Body of pancreas (tissue), 4 donors: ENCODE measurements around the gene ZNF519.
A peak's percentile ranks its signal among the peaks of the same experiment; 100 is the strongest.

Experiments used
- POLR2A ChIP-seq, 3 donors: fragments of 450-650 bp; IDR thresholded peaks; one replicate each; pipeline ENCODE4 v1.6.1; 2016; ENCODE audit warnings: antibody characterized with exemption in 3 of 3, mild to moderate bottlenecking in 2 of 3
- TF ChIP-seq, protein P1 (sequence below), 7 experiments: fragments of 450-650 bp in 4 of 7; fragments of 200-600 bp in 3 of 7; sonication (generic) in 3 of 7; IDR thresholded peaks; one replicate each; pipeline ENCODE4 v1.5.1; 2016 to 2019; ENCODE audit warnings: antibody characterized with exemption in 7 of 7

DNA sequence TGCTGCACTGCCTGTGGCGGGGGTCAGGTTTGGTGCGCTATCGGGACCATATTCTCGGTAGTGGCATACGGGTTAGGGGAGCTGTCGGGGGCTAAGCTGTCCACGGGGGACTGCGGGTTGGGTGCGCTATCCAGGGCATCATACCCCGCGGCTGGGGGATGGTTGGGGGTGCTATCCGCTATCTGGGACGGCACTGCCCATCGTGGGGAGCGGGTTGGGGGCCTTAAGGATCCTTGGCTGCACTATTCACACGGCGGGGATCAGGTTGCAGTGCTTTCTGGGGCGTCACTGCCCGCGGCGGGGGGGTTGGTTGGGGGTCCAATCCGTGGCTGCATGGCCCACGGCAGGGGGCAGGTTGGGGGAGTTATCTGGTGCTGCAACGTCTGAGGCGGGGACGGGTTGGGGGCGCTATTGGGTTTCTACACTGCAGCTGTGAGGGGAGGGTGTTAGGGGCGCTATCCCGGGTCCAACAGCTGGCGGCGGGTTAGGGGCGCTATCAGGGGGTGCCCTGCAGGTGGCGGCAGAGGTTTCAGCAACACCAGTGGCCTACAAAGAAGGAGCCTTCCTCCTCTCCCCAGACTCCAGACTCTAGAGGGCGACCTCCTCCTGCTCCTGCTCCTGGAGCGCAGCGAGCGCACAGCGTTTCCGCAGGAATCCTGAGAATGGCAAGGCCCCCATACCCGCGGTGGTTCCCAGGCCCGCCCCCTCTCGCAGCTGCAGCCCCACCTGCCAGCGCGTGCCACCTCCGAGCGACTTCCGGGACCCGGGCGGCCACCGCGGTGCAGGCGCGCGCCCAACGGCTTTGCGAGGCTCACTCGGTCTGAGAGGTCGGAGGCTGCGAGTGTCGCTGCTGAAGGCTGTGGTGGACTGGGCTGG, 46.3 kb upstream of the ZNF519 start:
- peak in 2 of 3 donors; percentile 56 to 64 for TF ChIP-seq POLR2A (IDR thresholded peaks at IDR 0.05)
- TF ChIP-seq, protein P1, sequence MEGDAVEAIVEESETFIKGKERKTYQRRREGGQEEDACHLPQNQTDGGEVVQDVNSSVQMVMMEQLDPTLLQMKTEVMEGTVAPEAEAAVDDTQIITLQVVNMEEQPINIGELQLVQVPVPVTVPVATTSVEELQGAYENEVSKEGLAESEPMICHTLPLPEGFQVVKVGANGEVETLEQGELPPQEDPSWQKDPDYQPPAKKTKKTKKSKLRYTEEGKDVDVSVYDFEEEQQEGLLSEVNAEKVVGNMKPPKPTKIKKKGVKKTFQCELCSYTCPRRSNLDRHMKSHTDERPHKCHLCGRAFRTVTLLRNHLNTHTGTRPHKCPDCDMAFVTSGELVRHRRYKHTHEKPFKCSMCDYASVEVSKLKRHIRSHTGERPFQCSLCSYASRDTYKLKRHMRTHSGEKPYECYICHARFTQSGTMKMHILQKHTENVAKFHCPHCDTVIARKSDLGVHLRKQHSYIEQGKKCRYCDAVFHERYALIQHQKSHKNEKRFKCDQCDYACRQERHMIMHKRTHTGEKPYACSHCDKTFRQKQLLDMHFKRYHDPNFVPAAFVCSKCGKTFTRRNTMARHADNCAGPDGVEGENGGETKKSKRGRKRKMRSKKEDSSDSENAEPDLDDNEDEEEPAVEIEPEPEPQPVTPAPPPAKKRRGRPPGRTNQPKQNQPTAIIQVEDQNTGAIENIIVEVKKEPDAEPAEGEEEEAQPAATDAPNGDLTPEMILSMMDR (IDR thresholded peaks at IDR 0.05): peak; percentile 53 to 90 (median 76)
